Measurements from ENCODE around the gene OST4. TPM values are rescaled to one million over a fixed set of nuclear protein-coding genes. Genes with fewer than 3 reads are reported as not detected.
A peak's percentile ranks its signal among the peaks of the same experiment; 100 is the strongest.
"Not testable (repeated sequence)": the region's sequence is repeated elsewhere in the genome, so short reads cannot be mapped to it uniquely, and the experiment has no call there.

Gene OST4
- polyA plus RNA-seq, 1 donor, result 202 TPM

DNA sequence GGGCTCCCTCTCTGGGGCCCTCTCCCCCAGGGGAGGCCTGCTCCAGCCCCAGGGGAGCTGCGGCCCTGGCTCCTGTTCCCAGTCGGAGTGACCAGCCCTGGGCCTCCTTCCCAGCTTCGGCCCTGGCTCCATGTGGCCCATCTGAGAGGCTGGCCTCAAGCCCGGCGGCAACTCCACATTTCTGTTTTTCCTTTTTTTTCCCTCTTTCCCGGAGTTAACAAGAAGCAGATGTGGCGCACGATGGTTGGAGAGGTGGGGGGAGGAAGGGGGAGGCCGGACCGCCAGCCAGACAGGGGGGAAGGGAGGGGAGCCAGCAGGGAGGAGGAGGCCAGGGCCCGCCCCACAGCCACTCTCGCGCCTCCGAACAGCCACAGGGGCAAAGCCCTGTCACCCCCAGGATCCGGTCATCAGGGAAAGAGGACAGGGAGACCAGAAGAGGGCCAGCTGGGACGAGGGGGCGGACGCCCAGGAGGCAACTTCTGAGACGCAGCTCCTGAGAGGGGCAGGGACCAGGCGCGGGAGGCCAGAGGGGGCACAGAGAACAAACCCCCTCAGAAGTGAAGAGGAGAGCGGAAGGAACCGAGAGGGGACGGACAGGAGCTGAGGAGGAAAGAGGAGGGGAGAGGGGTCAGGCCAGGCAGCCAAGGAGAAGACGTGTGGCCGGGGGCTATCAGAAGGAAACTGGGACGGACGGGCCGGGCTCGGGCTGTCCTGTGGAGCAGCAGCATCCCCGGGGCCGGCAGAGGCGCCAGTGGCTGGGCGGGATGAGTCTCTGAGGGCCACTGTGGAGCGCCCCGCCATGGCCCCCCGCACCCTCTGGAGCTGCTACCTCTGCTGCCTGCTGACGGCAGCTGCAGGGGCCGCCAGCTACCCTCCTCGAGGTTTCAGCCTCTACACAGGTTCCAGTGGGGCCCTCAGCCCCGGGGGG is 7.1 kb upstream of the OST4 start, which contains the start of gene EMILIN1:
TSS of gene EMILIN1 (plus strand) at position 349 of the 928 bp plus-strand sequence. CDS start at position 800, 451 bp downstream.
- DNase-seq, result peak; percentile 94

GRCh38 chr2:27077231-27077630 is 5.8 kb upstream of the OST4 start:
- no peak for DNase-seq

- no peak for DNase-seq
These were observed 4.9 kb upstream of the OST4 start for GRCh38 chr2:27076323-27076722.

- DNase-seq, result not testable (repeated sequence)
These were observed 4.1 kb upstream of the OST4 start for GRCh38 chr2:27075566-27075871.

- no peak for DNase-seq
These were observed 3.5 kb upstream of the OST4 start for GRCh38 chr2:27074738-27075565.

- no peak for DNase-seq
These were observed 2.3 kb upstream of the OST4 start for GRCh38 chr2:27073782-27074181.

- no peak for DNase-seq
These were observed 1.5 kb upstream of the OST4 start for GRCh38 chr2:27072920-27073319.

GRCh38 chr2:27071990-27072830 is 756 bp upstream of the OST4 start:
- peak; percentile 73 for DNase-seq

DNA sequence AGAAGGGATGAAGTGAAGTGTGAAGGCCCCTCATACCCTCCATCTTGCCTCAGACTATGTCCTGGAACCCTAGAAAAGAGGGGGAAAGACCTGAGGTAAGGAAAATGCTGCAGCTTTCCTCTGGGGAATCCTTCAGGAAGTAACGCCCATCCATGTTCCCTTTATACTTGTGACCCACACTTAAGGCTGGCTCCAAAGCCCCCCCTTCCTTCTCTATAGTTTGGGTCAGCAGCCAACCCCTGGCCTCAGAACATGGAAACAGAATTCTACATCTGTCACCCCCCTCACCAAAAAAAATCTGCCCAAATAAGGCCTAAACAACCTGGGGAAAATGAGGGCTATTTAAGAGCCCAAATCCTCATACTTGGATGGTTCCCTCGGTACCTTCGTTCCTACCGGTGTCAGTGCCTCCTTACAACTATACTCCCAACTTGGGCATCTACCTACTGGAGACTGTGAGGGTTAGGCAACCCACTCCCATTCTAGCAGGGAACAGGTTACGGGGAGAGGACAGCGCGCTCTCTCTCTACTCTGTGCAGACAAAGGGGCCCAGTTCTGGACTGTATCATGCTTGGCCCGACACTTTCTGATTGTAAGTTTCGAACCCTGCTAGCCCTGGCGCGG is 689 bp downstream of the OST4 start:
- no peak for DNase-seq

GRCh38 chr2:27069961-27070618 is 1.4 kb downstream of the OST4 start:
- DNase-seq, result no peak

DNA sequence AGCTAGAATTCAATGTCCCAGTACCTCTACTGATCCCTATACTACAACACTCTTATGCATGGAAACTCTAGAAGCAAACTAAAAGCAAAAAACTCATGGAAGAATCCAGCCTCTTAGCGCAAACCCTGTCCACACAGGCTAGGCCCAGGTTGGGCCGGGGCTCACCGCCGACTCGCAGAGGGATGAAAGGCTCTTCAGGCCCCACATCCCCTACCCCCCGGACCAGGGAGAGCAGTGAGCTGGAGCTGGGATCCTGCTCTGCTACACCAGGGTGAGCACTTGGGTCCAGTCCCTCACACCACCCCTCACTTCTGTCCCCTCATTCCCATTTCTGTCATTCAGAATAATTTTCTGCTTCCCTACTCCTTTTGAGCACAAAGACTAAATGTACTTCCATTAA is 2.0 kb downstream of the OST4 start:
- DNase-seq, result no peak

GRCh38 chr2:27067385-27067784 is 4.1 kb downstream of the OST4 start:
- no peak for DNase-seq

DNA sequence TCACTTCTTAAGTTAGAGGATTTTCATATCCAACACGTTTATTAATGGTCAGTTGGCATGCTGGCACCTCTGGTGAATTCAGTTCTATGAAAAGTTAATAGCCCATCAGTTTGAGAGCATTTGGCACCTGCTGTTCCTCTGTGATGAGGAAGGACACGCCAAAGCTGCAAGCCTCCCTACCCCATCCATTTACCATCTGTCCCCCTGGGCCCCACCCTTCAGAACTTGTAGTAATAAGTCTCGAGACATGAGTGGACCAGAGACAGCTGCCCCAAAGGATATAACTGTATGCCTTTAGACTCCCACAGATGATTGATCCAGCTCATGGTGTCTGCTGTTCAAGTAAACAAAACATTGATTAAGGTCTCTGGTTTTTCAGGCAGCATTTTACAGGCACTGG is 6.3 kb downstream of the OST4 start:
- no peak for DNase-seq

DNA sequence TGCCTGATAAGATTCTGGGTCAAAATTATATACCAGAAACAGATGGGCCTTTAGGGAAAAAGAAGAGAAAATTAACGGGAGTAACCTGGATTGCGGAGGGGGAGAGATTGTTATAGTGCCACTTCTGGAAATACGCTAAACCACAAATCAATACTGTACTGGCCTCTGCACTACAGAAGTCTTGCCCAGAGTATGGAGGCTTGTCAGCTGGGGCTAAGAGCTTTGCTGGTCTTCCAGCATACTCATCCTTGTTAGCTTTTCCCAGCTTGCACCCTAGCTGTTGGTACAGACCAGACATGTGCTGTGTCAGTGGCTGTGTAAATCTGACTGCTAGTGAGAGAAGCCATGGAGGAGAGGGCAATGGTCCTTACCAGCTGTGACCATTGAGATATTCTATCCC is 11.1 kb downstream of the OST4 start:
- no peak for DNase-seq

- no peak for DNase-seq
These were observed 12.2 kb downstream of the OST4 start for GRCh38 chr2:27059141-27059820.

DNA sequence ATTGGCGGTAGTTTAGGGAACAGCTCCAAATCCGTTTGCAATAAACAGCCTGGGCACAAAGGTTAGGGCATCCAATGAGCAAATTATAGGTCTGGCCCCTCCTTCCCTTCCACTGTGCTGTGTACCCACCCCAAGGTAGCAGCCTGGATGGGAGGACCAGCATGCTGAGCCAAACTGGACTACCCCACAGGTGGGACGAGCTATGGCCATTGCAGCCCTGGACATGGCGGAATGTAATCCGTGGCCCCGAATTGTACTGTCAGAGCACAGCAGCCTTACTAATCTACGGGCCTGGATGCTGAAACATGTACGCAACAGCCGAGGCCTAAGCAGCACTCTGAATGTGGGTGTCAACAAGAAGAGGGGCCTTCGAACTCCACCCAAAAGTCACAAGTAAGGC is 13.2 kb downstream of the OST4 start:
- DNase-seq, result no peak

DNA sequence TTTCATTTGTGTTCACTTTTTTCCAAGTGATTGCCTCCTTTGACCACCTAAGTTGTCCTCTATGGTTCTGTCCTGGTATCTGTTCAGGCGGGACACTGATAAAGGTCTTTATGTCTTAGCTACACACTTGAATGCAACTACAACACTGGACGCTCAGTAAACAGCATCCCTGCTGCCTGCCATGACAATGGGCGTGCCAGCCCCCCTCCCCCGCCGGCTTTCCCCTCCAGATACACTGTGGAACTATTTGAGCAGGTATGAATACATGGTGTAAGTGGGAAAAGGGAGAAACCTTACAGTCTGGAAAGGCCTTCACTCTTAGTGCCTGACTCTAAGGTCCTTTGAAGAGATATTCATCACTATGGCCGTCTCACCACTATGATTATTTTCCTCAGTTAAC is 14.3 kb downstream of the OST4 start:
- no peak for DNase-seq

DNA sequence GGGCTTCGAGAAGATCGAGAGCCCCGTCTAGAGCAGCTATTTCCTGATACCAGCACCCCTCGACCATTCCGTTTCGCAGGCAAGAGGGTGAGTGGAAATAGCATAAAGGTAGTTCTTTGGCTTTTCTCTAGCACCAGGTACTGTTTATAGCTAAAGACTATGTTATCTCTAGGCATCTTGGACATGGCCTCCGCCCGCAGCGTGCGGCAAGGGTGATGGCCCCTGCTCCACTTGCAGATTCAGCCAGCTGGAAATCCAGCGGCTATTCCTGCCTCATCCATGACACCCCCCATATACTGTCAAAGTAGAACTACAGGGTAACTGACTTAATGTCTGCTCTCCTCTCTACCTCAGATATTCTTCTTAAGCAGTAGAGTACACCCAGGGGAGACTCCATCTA is 16.7 kb downstream of the OST4 start:
- no peak for DNase-seq

DNA sequence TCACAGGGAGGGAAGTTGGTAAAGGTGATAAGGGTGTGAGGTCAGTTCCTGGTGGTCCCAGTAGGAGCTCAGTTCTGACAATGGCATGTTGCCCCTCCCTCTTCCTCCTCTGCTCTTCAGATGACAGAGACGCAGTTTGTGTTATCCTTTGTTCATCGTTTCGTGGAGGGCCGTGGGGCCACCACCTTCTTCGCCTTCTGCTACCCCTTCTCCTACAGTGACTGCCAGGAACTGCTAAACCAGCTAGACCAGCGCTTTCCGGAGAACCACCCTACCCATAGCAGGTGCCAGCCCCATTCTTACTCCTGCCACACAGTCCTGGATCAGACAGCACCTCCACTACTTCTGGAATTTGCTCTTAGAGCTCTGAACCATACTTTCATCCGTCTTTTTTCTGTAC is 17.7 kb downstream of the OST4 start:
- no peak for DNase-seq

DNA sequence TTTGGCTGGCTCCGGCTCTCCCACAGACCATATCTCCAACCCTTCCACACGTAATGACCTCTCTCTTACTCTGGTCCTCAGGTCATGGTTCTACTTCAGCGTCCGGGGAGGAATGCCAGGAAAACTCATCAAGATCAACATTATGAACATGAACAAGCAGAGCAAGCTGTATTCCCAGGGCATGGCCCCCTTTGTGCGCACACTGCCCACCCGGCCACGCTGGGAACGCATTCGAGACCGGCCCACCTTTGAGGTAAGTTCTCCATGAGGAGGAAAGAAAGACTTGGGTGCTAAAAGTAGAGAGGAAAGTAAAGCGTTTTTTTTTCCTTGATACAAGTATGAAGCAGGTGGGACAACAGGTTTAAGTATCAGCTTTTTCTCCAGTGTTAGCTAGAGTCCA is 18.1 kb downstream of the OST4 start:
- DNase-seq, result no peak
